K562 (cell line): ENCODE measurements around the gene SERPIND1. TPM values are rescaled to one million over a fixed set of nuclear protein-coding genes. Genes with fewer than 3 reads are reported as not detected.

ENCODE experiments used
- ESRRA ChIP-seq: fragments of 450-650 bp; IDR thresholded peaks from 2 replicates; pipeline ENCODE4 v1.6.1; 2014; ENCODE audit warnings: low read depth, mild to moderate bottlenecking, moderate library complexity, borderline replicate concordance
- HDAC1 ChIP-seq, 2 experiments: fragments of 450-650 bp; IDR thresholded peaks; 2 replicates each; pipeline ENCODE4 v1.6.1; 2016 to 2017; ENCODE audit warnings: inconsistent platforms in 1 of 2, mild to moderate bottlenecking in 1 of 2, moderate library complexity in 1 of 2
- KDM1A ChIP-seq, 2 experiments: fragments of 450-650 bp; IDR thresholded peaks; 2 replicates each; pipeline ENCODE4 v1.6.1; 2016; ENCODE audit warnings: mild to moderate bottlenecking in 2 of 2
- MED1 ChIP-seq: sonication (generic); formaldehyde crosslinking; IDR thresholded peaks from 2 replicates; pipeline ENCODE4 v1.8.1; 2023; ENCODE audit warnings: missing genetic modification reagents, borderline replicate concordance
- PURB ChIP-seq: sonication (generic); formaldehyde crosslinking; IDR thresholded peaks from 2 replicates; pipeline ENCODE4 v1.9.0; 2021; ENCODE audit warnings: low read depth, mild to moderate bottlenecking, missing genetic modification reagents
- SMARCA5 ChIP-seq: fragments of 450-650 bp; IDR thresholded peaks from 2 replicates; pipeline ENCODE4 v1.6.1; 2016
- TSC22D4 ChIP-seq: fragments of 450-650 bp; IDR thresholded peaks from 2 replicates; pipeline ENCODE4 v1.6.1; 2016; ENCODE audit warnings: missing genetic modification characterization, missing biosample characterization, control low read depth
- YY1 ChIP-seq, 3 experiments: IDR thresholded peaks; 2 replicates each; pipeline ENCODE4 v1.6.1; 2011; ENCODE audit warnings: low read length in 2 of 3, mild to moderate bottlenecking in 2 of 3, moderate library complexity in 2 of 3, borderline replicate concordance in 1 of 3, control low read depth in 1 of 3, low read depth in 1 of 3; ENCODE audit not compliant: insufficient read depth in 3 of 3, insufficient replicate concordance in 2 of 3, control insufficient read depth in 1 of 3, insufficient read length in 1 of 3; ENCODE audit errors: extremely low read depth in 1 of 3
- ZNF224 ChIP-seq: sonication (generic); formaldehyde crosslinking; IDR thresholded peaks from 2 replicates; pipeline ENCODE4 v1.8.0; 2022; ENCODE audit warnings: mild to moderate bottlenecking, missing genetic modification reagents
- ZNF586 ChIP-seq: fragments of 450-650 bp; formaldehyde crosslinking; conservative IDR thresholded peaks from 2 replicates; pipeline ENCODE4 v1.4.0; 2020; ENCODE audit warnings: mild to moderate bottlenecking, moderate library complexity
- polyA plus RNA-seq, 8 experiments: library from polyadenylated mRNA; depleted of rRNA in 4 of 8; stranded (reverse) in 5 of 8; unstranded in 3 of 8; fragments of >200 nt; fragmentation: Nextera tagmentation in 2 of 8; fragmentation: Illumina TruSeq in 1 of 8; extraction: Ambion mirVana in 2 of 8; extraction: Trizol in 1 of 8; gene quantifications; 2 replicates each; pipeline versions ENCODE4 v1.2.1 to v1.2.3, GENCODE V29; 2011 to 2014; ENCODE audit warnings: inconsistent platforms in 1 of 8, missing spikeins in 1 of 8
- total RNA-seq, 7 experiments: library from RNA; depleted of rRNA in 6 of 7; stranded (reverse); fragments of >200 nt in 6 of 7; fragmentation: Illumina TruSeq in 2 of 7; extraction: Trizol in 2 of 7; gene quantifications; 2 replicates each; pipeline versions ENCODE4 v1.2.1 to v1.2.3, GENCODE V29; 2011 to 2021; ENCODE audit warnings: low replicate concordance in 1 of 7
- TF ChIP-seq, protein P1 (sequence below): fragments of 450-650 bp; IDR thresholded peaks from 2 replicates; pipeline ENCODE4 v1.6.1; 2017; ENCODE audit warnings: antibody characterized with exemption
- TF ChIP-seq, protein P2 (sequence below): fragments of 250-450 bp; sonication (Bioruptor Pico); IDR thresholded peaks from 2 replicates; pipeline ENCODE4 v1.5.0; 2020; ENCODE audit warnings: mild to moderate bottlenecking
- TF ChIP-seq, protein P3 (sequence below): sonication (generic); formaldehyde crosslinking; IDR thresholded peaks from 2 replicates; pipeline ENCODE4 v1.8.0; 2022; ENCODE audit warnings: mild to moderate bottlenecking, missing genetic modification reagents
- TF ChIP-seq, protein P4 (sequence below): fragments of 250-450 bp; sonication (Bioruptor Pico); IDR thresholded peaks from 2 replicates; pipeline ENCODE4 v1.6.1; 2021; ENCODE audit warnings: mild to moderate bottlenecking
- TF ChIP-seq, protein P5 (sequence below): fragments of 250-450 bp; sonication (Bioruptor Pico); IDR thresholded peaks from 2 replicates; pipeline ENCODE4 v1.4.0; 2020; ENCODE audit warnings: mild to moderate bottlenecking, moderate library complexity

Gene SERPIND1
- total and polyA plus RNA-seq, 9 of the 15 experiments (the other 6 are each of a cell fraction or from before 2014, with no cell fraction given) = 0.04 to 0.11 (median 0.09) TPM; not detected in 6

DNA sequence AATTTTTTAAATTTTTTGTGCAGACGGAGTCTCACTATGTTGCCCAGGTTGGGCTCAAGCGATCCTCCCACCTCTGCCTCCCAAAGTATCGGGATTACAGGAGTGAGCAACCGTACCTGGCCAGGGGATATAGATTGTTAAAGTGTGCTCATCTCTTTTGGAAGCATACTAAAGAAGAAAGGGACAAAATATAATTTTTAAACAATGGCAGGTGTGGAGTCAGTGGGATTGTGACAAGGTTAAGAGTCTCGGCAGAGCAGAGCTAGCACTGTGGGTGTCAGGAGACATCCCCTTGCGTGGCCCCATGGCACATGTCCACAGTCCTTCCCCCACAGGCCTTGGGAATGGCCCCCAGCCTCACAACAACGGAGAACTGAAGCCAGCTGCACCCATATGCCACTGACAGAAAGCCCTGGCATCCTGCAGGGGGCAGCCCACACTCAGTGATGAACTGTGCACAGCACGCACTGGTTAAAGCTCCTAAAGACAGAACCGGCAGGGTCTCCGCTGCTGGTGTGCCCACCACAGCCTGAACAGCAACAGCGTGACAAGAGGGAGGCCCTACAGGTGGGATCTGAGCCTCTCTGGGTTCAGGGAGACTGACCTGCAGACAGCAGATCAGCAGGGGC is 29.9 kb downstream of the SERPIND1 start (continued):
- TF ChIP-seq, protein P1, sequence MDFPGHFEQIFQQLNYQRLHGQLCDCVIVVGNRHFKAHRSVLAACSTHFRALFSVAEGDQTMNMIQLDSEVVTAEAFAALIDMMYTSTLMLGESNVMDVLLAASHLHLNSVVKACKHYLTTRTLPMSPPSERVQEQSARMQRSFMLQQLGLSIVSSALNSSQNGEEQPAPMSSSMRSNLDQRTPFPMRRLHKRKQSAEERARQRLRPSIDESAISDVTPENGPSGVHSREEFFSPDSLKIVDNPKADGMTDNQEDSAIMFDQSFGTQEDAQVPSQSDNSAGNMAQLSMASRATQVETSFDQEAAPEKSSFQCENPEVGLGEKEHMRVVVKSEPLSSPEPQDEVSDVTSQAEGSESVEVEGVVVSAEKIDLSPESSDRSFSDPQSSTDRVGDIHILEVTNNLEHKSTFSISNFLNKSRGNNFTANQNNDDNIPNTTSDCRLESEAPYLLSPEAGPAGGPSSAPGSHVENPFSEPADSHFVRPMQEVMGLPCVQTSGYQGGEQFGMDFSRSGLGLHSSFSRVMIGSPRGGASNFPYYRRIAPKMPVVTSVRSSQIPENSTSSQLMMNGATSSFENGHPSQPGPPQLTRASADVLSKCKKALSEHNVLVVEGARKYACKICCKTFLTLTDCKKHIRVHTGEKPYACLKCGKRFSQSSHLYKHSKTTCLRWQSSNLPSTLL = no peak
- no peak for TF ChIP-seq TSC22D4 (tag)
- TF ChIP-seq ZNF224 (CRISPR knock-in tag) = no peak
- no peak for TF ChIP-seq SMARCA5
- TF ChIP-seq KDM1A (IDR thresholded peaks at IDR 0.05) = no peak
- peak; percentile 48; the same call in 1 of the 2 replicates for TF ChIP-seq ESRRA
- TF ChIP-seq, protein P2, sequence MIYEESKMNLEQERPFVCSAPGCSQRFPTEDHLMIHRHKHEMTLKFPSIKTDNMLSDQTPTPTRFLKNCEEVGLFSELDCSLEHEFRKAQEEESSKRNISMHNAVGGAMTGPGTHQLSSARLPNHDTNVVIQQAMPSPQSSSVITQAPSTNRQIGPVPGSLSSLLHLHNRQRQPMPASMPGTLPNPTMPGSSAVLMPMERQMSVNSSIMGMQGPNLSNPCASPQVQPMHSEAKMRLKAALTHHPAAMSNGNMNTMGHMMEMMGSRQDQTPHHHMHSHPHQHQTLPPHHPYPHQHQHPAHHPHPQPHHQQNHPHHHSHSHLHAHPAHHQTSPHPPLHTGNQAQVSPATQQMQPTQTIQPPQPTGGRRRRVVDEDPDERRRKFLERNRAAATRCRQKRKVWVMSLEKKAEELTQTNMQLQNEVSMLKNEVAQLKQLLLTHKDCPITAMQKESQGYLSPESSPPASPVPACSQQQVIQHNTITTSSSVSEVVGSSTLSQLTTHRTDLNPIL (CRISPR knock-in tag) = no peak
- 0 out of 2 replicates have a peak, but pooled peaks have one; percentile 20 for TF ChIP-seq MED1 (CRISPR knock-in tag)
- TF ChIP-seq, protein P3, sequence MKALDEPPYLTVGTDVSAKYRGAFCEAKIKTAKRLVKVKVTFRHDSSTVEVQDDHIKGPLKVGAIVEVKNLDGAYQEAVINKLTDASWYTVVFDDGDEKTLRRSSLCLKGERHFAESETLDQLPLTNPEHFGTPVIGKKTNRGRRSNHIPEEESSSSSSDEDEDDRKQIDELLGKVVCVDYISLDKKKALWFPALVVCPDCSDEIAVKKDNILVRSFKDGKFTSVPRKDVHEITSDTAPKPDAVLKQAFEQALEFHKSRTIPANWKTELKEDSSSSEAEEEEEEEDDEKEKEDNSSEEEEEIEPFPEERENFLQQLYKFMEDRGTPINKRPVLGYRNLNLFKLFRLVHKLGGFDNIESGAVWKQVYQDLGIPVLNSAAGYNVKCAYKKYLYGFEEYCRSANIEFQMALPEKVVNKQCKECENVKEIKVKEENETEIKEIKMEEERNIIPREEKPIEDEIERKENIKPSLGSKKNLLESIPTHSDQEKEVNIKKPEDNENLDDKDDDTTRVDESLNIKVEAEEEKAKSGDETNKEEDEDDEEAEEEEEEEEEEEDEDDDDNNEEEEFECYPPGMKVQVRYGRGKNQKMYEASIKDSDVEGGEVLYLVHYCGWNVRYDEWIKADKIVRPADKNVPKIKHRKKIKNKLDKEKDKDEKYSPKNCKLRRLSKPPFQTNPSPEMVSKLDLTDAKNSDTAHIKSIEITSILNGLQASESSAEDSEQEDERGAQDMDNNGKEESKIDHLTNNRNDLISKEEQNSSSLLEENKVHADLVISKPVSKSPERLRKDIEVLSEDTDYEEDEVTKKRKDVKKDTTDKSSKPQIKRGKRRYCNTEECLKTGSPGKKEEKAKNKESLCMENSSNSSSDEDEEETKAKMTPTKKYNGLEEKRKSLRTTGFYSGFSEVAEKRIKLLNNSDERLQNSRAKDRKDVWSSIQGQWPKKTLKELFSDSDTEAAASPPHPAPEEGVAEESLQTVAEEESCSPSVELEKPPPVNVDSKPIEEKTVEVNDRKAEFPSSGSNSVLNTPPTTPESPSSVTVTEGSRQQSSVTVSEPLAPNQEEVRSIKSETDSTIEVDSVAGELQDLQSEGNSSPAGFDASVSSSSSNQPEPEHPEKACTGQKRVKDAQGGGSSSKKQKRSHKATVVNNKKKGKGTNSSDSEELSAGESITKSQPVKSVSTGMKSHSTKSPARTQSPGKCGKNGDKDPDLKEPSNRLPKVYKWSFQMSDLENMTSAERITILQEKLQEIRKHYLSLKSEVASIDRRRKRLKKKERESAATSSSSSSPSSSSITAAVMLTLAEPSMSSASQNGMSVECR = no peak
- TF ChIP-seq, protein P4, sequence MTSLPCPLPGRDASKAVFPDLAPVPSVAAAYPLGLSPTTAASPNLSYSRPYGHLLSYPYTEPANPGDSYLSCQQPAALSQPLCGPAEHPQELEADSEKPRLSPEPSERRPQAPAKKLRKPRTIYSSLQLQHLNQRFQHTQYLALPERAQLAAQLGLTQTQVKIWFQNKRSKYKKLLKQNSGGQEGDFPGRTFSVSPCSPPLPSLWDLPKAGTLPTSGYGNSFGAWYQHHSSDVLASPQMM (CRISPR knock-in tag) = no peak
- no peak for TF ChIP-seq ZNF586
- peak in 2 of 3 experiments; percentile 25 to 40 for TF ChIP-seq YY1 (IDR thresholded peaks at IDR 0.05; ENCODE audit: borderline replicate concordance in 1 of 3, control insufficient read depth in 1 of 3, extremely low read depth in 1 of 3, insufficient read depth in 3 of 3, insufficient read length in 1 of 3, insufficient replicate concordance in 2 of 3, low read depth in 1 of 3, low read length in 2 of 3)
- TF ChIP-seq HDAC1 (IDR thresholded peaks at IDR 0.05) = no peak
- TF ChIP-seq PURB (CRISPR knock-in tag) = no peak
- TF ChIP-seq, protein P5, sequence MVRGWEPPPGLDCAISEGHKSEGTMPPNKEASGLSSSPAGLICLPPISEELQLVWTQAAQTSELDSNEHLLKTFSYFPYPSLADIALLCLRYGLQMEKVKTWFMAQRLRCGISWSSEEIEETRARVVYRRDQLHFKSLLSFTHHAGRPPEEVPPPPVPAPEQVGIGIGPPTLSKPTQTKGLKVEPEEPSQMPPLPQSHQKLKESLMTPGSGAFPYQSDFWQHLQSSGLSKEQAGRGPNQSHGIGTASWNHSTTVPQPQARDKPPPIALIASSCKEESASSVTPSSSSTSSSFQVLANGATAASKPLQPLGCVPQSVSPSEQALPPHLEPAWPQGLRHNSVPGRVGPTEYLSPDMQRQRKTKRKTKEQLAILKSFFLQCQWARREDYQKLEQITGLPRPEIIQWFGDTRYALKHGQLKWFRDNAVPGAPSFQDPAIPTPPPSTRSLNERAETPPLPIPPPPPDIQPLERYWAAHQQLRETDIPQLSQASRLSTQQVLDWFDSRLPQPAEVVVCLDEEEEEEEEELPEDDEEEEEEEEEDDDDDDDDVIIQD = no peak
